AG04450 (cell line): ENCODE data around the gene STOX1. TPM values are rescaled to one million over a fixed set of nuclear protein-coding genes. Genes with fewer than 3 reads are reported as not detected.

Experiments used
- CTCF ChIA-PET: fragments of 300-600, 350-600 bp; formaldehyde crosslinking; extraction: SDS; loops from one replicate; lab custom pipeline; 2022; ENCODE audit warnings: antibody characterized with exemption, inconsistent platforms; lab: Charles Lee
- POLR2A ChIA-PET: fragments of 350-600 bp; formaldehyde crosslinking; extraction: SDS; loops from one replicate; lab custom pipeline; 2021; ENCODE audit warnings: antibody characterized with exemption, inconsistent platforms; lab: Yijun Ruan, JAX
- DNase-seq: peaks from one replicate; pipeline ENCODE4 v3.0.0-alpha.2; 2011; ENCODE audit warnings: low read depth, low spot score
- H3K27ac ChIP-seq: one replicate; pipeline ENCODE4 v1.5.1; 2012; ENCODE audit warnings: low read depth, low read length, control low read depth
- H3K27me3 ChIP-seq: one replicate; pipeline ENCODE4 v1.6.0; 2012; ENCODE audit warnings: low read length; ENCODE audit not compliant: control insufficient read depth, insufficient read depth
- H3K4me3 ChIP-seq: 2 replicates; pipeline ENCODE4 v1.5.1; 2011; ENCODE audit warnings: mild to moderate bottlenecking, low read depth, low read length, control low read depth
- H3K9me3 ChIP-seq: 2 replicates; pipeline ENCODE4 v1.5.1; 2012; ENCODE audit warnings: low read length; ENCODE audit not compliant: control insufficient read depth, insufficient read depth
- polyA plus RNA-seq: library from polyadenylated mRNA; depleted of rRNA; stranded (reverse); fragments of >200 nt; gene quantifications from 2 replicates; pipeline ENCODE4 v1.2.3, GENCODE V29; 2011
- TF ChIP-seq, protein P1 (sequence below): IDR thresholded peaks from 2 replicates; pipeline ENCODE4 v1.5.1; 2011; ENCODE audit warnings: low read depth, low read length, control low read depth, inconsistent platforms

The STOX1 gene
- polyA plus RNA-seq, 1 experiment: 0.12 TPM

DNA sequence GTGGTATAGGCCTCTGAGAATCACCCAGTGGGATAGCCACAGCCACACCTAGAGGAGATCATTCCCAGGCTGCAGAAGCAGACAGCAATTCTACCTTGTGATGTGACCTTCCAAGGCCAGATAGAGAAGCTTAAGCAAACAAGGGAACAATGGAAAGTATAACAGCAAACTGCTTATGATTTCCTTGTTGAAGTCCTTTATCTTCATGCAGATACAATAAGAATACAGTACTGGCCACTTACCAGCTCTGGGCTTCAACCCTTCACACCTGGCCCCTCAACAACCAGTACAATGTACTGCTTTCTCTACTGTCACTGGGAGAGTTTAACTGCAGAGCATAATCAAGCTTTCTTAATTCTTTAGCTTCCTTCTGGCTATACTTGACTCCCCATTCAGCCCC is 51.2 kb downstream of the STOX1 start:
- H3K4me3 ChIP-seq: no peak overlapping the region
- POLR2A ChIA-PET: interaction anchor here (0.6 kb wide), 1 partner anchor 22 kb away, joined by 3 read pairs; no protein-coding TSS in a partner anchor
- H3K27ac ChIP-seq: no peak overlapping the region
- TF ChIP-seq, protein P1, sequence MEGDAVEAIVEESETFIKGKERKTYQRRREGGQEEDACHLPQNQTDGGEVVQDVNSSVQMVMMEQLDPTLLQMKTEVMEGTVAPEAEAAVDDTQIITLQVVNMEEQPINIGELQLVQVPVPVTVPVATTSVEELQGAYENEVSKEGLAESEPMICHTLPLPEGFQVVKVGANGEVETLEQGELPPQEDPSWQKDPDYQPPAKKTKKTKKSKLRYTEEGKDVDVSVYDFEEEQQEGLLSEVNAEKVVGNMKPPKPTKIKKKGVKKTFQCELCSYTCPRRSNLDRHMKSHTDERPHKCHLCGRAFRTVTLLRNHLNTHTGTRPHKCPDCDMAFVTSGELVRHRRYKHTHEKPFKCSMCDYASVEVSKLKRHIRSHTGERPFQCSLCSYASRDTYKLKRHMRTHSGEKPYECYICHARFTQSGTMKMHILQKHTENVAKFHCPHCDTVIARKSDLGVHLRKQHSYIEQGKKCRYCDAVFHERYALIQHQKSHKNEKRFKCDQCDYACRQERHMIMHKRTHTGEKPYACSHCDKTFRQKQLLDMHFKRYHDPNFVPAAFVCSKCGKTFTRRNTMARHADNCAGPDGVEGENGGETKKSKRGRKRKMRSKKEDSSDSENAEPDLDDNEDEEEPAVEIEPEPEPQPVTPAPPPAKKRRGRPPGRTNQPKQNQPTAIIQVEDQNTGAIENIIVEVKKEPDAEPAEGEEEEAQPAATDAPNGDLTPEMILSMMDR: no peak
- CTCF ChIA-PET: interaction anchor here (0.6 to 1.3 kb wide), 2 partner anchors 19 to 51 kb away, joined by 3 to 6 read pairs; partner anchors contain the start of gene STOX1
- no peaks in the 10 kb centered on the region for H3K9me3 ChIP-seq
- H3K27me3 ChIP-seq: peaks cover 12% of the 10 kb centered on the region
- no peak for DNase-seq

DNA sequence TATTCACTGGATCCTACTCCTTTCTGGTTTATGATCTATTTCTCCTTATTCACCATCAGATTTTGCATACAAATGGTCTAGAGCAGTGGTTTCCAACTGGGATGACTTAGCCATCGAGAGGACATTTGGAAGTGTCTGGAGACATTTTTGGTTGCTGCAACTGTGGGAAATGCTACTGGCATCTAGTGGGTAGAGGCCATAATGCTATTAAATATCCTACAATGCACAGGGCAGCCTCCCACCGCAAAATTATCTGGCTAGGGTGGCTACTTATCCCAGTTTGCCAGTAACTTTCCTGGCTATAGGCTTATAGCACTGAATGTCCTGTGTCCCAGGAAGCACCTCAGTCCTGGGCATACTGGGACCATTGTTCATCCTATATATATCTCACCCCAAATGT is 52.3 kb downstream of the STOX1 start:
- POLR2A ChIA-PET: no interaction called here
- peaks cover 12% of the 10 kb centered on the region for H3K27me3 ChIP-seq
- CTCF ChIA-PET: no interaction called here

DNA sequence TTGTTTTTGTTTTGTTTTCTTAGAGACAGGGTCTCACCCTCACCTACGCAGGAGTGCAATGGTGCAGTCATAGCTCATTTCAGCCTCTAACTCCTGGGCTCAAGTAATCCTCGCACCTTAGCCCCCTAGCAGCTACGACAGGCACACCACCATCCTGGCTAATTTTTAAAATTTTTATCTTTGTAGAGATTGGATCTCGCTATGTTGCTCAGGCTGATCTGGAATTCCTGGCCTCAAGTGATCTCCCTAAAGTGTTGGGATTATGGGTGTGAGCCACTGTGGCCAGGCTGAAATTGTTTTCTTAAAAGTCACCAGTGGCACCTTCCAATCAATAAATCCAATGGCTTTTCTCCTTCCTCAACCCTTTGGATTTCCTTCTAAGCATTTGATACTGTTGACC is 52.9 kb downstream of the STOX1 start:
- no peaks in the 10 kb centered on the region for H3K9me3 ChIP-seq
- ChIA-PET POLR2A (interaction anchor here (0.7 kb wide), 1 partner anchor 52 kb away, joined by 7 read pairs; no protein-coding TSS in a partner anchor), CTCF (no interaction called here)
- TF ChIP-seq, protein P1: no peak
- H3K27ac ChIP-seq: no peak overlapping the region
- DNase-seq: no peak
- no peak overlapping the region for H3K4me3 ChIP-seq
- H3K27me3 ChIP-seq: peaks cover 12% of the 10 kb centered on the region

More for the DNA sequence above, 52.3 kb downstream of the STOX1 start:
- no peaks in the 10 kb centered on the region for H3K9me3 ChIP-seq
- DNase-seq: no peak
- no peak overlapping the region for H3K27ac ChIP-seq
- TF ChIP-seq, protein P1: no peak
- no peak overlapping the region for H3K4me3 ChIP-seq

- Histone ChIP-seq H3K27ac (no peak overlapping the region), H3K27me3 (no peaks in the 10 kb centered on the region), H3K9me3 (no peaks in the 10 kb centered on the region), H3K4me3 (no peak overlapping the region)
- POLR2A ChIA-PET: no interaction called here
- CTCF ChIA-PET: no interaction called here
- DNase-seq: no peak
- TF ChIP-seq, protein P1: no peak
These were observed 67.7 kb downstream of the STOX1 start for GRCh38 chr10:68895041-68895440.

DNA sequence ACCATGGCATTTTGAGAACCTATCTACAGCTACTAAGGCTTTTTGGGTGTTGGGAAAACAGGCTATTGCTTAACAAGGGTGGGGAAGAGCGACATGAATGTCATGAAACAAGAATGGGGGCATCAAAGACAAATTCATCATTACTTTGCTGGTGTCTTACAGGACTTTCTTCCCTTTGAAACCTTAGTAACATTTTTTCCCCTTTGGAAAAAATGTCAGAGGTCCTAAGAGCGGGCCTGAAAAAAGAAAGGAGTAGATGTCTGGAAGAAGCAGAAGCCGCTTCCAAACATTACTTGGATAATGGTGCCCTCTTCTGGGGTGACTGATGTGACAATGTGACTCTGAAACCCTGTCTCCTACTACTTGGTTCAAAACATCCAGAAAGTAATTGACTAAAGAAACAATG is 70.0 kb downstream of the STOX1 start:
- Histone ChIP-seq H3K9me3 (no peaks in the 10 kb centered on the region; the same call in 1 of the 2 replicates), H3K27ac (no peak overlapping the region), H3K4me3 (no peak overlapping the region), H3K27me3 (no peaks in the 10 kb centered on the region)
- DNase-seq: peak; percentile 38
- CTCF ChIA-PET: interaction anchor here (0.6 to 2.6 kb wide), 38 partner anchors 9 to 489 kb away, joined by 3 to 18 read pairs (median 4); no protein-coding TSS in a partner anchor
- POLR2A ChIA-PET: interaction anchor here (0.7 kb wide), 1 partner anchor 488 kb away, joined by 9 read pairs; no protein-coding TSS in a partner anchor
- TF ChIP-seq, protein P1: peak; percentile 54
